Measurements from ENCODE around the gene ASIC4. TPM values are rescaled to one million over a fixed set of nuclear protein-coding genes. Genes with fewer than 3 reads are reported as not detected.

The ASIC4 gene
- polyA plus RNA-seq, 1 donor (not counting 4 experiments of a cell fraction or from before 2014, with no cell fraction given): not detected

GRCh38 chr2:219526320-219527075, 12.2 kb downstream of the ASIC4 start:
- dilution Hi-C loops (cut with MboI; ENCODE audit: extremely low pct_ligation_motif_present, low sequenced_read_pairs): no loop called here
- peaks cover 52% of the 10 kb centered on the region for H3K27me3 ChIP-seq (ENCODE audit: control insufficient read depth, extremely low read depth, insufficient read depth, low read length)
- no peak overlapping the region for H3K4me3 ChIP-seq (ENCODE audit: control insufficient read depth in 2 of 3, extremely low read depth in 1 of 3, insufficient read depth in 2 of 3, low read depth in 1 of 3, low read length in 3 of 3)
- no peak for TF ChIP-seq CTCF (optimal IDR thresholded peaks at IDR 0.05 in 1 of 3, IDR thresholded peaks at IDR 0.05 in 1 of 3, conservative IDR thresholded peaks at IDR 0.05 in 1 of 3; ENCODE audit: extremely low read depth in 1 of 3, insufficient read depth in 2 of 3, low read length in 3 of 3)
- TF ChIP-seq EZH2 (IDR thresholded peaks at IDR 0.05; ENCODE audit: low read length): no peak
- no peak overlapping the region for H3K4me2 ChIP-seq (ENCODE audit: control insufficient read depth, extremely low read depth, insufficient read depth, low read depth, low read length)
- H4K20me1 ChIP-seq (ENCODE audit: control insufficient read depth, extremely low read depth, insufficient read depth, low read length): peaks cover 3% of the 10 kb centered on the region
- no peaks in the 10 kb centered on the region for H3K36me3 ChIP-seq (ENCODE audit: control insufficient read depth in 2 of 2, extremely low read depth in 1 of 2, insufficient read depth in 2 of 2, low read length in 2 of 2)
- no peaks in the 10 kb centered on the region for H3K9me3 ChIP-seq (ENCODE audit: control insufficient read depth, low read depth, low read length)
- FAIRE-seq (no peak), DNase-seq (ENCODE audit: low read depth, low spot score) (no peak)
- H3K4me1 ChIP-seq (ENCODE audit: control insufficient read depth, extremely low read depth, insufficient read depth, low read length): peaks cover 8% of the 10 kb centered on the region
- H3K27ac ChIP-seq (ENCODE audit: control insufficient read depth, insufficient read depth, low read length): no peak overlapping the region
- no peaks in the 10 kb centered on the region for H3K79me2 ChIP-seq (ENCODE audit: control insufficient read depth, insufficient read depth, low read length)
- no peak overlapping the region for H2AFZ ChIP-seq (ENCODE audit: control insufficient read depth, low read length)
- no peak overlapping the region for H3K9ac ChIP-seq (ENCODE audit: control insufficient read depth, extremely low read depth, insufficient read depth, low read length)
- no peaks in the 10 kb centered on the region for H3K9me1 ChIP-seq (ENCODE audit: control insufficient read depth, extremely low read depth, insufficient read depth, low read length)

GRCh38 chr2:219527076-219527394, 12.8 kb downstream of the ASIC4 start:
- dilution Hi-C loops (cut with MboI; ENCODE audit: extremely low pct_ligation_motif_present, low sequenced_read_pairs): no loop called here

More at GRCh38 chr2:219527076-219527394, 12.8 kb downstream of the ASIC4 start:
- Histone ChIP-seq H3K9ac (ENCODE audit: control insufficient read depth, extremely low read depth, insufficient read depth, low read length) (no peak overlapping the region), H3K36me3 (ENCODE audit: control insufficient read depth in 2 of 2, extremely low read depth in 1 of 2, insufficient read depth in 2 of 2, low read length in 2 of 2) (no peaks in the 10 kb centered on the region), H3K27me3 (ENCODE audit: control insufficient read depth, extremely low read depth, insufficient read depth, low read length) (peaks cover 55% of the 10 kb centered on the region), H3K4me1 (ENCODE audit: control insufficient read depth, extremely low read depth, insufficient read depth, low read length) (peaks cover 5% of the 10 kb centered on the region), H3K4me3 (ENCODE audit: control insufficient read depth in 2 of 3, extremely low read depth in 1 of 3, insufficient read depth in 2 of 3, low read depth in 1 of 3, low read length in 3 of 3) (no peak overlapping the region), H3K9me1 (ENCODE audit: control insufficient read depth, extremely low read depth, insufficient read depth, low read length) (no peaks in the 10 kb centered on the region), H3K79me2 (ENCODE audit: control insufficient read depth, insufficient read depth, low read length) (no peaks in the 10 kb centered on the region), H3K9me3 (ENCODE audit: control insufficient read depth, low read depth, low read length) (no peaks in the 10 kb centered on the region), H3K4me2 (ENCODE audit: control insufficient read depth, extremely low read depth, insufficient read depth, low read depth, low read length) (no peak overlapping the region), H3K27ac (ENCODE audit: control insufficient read depth, insufficient read depth, low read length) (no peak overlapping the region), H2AFZ (ENCODE audit: control insufficient read depth, low read length) (no peak overlapping the region), H4K20me1 (ENCODE audit: control insufficient read depth, extremely low read depth, insufficient read depth, low read length) (peaks cover 3% of the 10 kb centered on the region)
- TF ChIP-seq EZH2 (IDR thresholded peaks at IDR 0.05; ENCODE audit: low read length) (no peak), CTCF (optimal IDR thresholded peaks at IDR 0.05 in 1 of 3, IDR thresholded peaks at IDR 0.05 in 1 of 3, conservative IDR thresholded peaks at IDR 0.05 in 1 of 3; ENCODE audit: extremely low read depth in 1 of 3, insufficient read depth in 2 of 3, low read length in 3 of 3) (no peak)
- FAIRE-seq (no peak), DNase-seq (ENCODE audit: low read depth, low spot score) (no peak)
